Central memory CD4-positive, alpha-beta T cell (primary cell): ENCODE results near the gene BCL7B.
"Not testable (repeated sequence)": the region's sequence is repeated elsewhere in the genome, so short reads cannot be mapped to it uniquely, and the experiment has no call there.

Source experiments
- DNase-seq: peaks from one replicate; pipeline ENCODE4 v3.0.0; 2022

The BCL7B gene

DNA sequence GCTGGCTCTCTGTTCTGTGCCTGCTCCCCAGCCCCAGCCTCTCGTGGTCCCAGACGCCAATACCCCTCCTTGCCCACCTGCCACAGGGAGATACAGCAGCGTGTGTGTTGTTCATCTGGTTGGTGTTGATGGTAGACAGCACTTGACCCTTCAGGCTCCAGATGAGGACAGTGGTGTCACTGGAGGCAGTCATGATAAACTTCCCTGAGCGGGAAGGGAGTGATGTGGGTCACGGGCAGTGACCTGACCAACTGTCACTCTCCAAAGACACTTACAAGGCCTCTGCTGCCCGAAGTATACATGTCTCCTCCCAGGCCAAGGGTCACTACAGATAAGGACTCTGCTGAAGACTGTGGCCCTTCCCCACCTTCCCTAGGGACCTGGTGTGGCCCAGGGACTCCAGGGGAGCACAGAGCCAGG, 15.3 kb upstream of the BCL7B start:
- DNase-seq: no peak

DNA sequence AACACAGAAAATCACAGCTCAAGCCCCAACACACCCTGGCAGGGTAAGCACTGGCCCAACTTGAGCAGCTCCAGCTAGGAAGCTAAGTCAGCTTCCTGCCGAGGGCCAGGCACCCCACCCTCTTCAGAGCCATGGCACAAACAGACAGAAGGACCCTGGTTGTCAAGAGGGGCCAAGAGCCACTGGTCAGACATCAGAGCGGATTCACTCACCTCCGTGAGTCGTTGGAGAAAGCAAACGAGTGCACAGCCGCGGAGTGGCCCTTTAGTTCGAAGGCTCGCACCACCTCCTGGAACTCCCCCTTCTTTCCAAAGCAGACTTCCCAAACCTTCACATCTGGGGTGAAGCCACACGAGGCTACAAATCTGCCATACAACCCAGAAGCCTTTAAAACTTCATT, 13.5 kb upstream of the BCL7B start:
- DNase-seq: no peak

DNA sequence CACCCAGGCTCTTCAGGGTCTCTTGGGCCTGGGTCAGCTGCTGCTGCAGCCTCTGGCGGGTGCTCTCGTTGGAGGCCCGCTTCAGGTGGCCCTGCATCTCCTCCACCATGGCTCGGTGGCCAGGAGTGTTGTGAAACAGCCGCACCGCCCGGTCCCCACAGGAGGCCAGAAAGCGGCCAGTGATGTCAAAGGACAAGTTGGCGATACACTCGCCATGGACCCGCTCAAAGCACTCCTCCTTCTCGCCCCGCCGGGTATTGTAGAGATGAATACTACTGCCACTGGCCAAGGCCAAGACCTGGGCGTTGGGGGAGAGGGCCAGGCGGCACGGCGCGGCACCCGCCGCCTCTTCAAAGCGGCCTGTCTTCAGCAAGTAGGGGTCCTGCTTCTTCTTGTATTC, 13.0 kb upstream of the BCL7B start:
- DNase-seq: no peak

DNA sequence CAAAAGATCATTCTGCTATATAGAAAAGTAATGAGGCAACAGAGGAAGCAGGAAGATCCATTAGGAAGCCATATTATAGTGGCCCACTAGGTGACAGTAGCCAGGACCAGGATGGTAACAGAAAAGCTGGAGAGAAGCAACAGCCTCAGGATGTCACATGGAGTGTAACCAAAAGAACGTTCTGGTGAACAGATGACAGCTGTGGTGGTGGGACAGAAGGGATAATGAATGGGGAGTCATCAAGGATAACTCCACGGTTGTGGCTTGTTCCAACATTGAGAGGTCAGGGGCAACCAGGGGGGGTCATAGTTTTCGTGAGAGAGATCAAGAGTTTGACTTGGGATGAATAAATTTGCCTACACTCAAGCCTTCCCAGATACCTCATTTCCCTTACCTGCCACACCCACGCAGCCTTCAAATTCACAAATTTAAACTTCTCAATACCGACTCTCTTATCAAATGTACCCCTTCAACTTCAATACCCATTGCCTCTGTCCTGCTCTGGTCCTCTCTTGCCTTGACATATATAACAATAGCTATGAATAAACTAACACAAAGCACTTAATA, 11.6 kb upstream of the BCL7B start:
- no peak for DNase-seq

DNA sequence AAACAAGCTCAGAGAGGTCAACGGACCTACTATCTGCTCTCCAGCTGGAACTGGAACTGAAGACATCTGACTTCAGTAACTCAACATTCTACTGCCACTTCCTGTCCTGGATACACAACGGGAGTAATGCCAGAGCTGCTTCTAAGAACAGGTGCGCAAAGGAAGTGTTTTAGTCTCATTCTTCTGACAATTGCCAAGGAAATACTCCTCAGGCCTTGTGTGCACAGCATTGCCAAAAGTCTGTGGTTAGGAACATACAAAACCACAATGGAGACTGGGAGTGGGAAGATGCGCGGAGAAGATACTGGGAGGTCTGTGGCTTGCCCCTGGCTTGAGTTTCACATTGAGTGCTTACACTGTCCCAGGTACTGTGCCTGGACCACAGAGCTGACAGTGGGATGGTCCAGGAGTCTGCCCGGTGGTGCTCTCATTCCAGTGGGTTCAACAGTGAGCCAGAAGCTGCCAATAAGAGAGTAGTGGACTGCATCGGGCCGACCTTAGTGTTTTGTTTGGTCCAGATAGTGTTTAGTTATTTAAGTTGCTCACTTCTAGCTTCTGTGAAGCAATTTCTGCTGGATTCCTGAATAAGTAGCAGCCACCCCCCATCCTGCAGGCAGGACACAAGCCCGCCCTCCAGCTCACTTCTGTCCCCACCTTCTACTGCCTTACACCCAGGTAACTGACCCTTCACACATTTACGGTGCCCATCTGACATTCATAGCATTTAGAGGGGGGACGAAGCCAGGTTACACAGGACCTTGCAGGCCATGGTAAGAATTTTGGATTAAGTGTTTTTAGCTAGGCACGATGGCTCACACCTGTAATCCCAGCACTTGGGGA, 10.6 kb upstream of the BCL7B start:
- no peak for DNase-seq

DNA sequence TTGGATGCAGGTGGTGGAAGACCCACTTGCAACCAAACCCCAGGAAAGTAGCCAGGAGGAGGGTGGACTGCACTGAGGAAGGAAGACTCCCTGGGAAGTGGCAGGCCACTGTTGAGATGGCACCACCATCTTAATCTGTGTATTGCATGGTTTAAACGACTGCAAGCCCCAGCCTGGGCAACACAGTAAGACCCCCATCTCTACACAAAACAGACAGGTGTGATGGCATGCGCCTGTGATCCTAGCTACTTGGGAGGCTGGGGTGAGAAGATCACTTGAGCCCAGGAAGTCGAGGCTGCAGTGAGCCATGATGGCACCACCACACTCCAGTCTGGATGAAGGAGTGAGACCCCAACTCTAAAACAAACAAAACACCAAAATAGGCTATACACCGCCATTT, 9.7 kb upstream of the BCL7B start:
- no peak for DNase-seq

DNA sequence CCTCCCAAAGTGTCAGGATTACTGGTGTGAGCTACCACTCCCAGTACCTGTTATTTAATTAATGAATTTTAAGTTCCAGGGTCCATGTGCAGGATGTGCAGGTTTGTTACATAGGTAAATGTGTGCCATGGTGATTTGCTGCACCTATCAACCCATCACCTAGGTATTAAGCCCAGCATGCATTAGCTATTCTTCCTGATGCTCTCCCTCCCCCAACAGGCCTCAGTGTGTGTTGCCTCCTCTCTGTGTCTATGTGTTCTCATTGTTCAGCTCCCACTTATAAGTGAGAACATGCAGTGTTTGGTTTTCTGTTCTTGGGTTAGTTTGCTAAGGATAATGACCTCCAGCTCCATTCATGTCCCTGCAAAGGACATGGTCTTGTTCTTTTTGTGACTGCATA, 8.9 kb upstream of the BCL7B start:
- not testable (repeated sequence) for DNase-seq

DNA sequence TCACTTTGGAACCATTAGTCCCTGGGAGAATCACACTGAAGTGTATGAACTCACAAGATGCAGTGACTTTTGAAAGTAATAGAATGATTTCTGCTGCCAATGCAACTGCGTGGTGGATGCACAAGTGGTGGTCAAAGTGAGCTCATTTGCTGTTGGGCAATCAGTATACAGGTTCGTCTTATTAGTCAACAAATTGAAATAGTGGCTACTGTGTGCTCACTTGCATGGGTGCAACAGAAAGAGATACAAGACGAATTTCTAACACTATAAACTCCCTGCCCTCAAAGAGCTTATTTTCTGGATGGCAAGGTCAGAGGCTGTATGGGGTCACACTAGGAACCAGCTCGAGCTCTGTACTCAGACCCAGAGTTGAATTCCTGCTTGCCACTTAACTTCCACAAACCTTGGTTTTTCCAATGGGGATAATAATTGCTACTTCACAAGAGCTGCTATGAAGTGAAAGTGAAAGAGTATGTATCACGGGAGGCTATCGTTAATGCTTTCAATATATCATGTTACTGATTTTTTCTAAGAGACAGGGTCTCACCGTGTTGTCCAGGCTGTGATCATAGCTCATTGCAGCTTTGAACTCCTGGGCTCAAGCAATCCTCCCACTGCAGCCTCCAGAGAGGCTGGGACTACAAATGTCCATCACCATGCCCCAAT, 8.3 kb upstream of the BCL7B start:
- no peak for DNase-seq

DNA sequence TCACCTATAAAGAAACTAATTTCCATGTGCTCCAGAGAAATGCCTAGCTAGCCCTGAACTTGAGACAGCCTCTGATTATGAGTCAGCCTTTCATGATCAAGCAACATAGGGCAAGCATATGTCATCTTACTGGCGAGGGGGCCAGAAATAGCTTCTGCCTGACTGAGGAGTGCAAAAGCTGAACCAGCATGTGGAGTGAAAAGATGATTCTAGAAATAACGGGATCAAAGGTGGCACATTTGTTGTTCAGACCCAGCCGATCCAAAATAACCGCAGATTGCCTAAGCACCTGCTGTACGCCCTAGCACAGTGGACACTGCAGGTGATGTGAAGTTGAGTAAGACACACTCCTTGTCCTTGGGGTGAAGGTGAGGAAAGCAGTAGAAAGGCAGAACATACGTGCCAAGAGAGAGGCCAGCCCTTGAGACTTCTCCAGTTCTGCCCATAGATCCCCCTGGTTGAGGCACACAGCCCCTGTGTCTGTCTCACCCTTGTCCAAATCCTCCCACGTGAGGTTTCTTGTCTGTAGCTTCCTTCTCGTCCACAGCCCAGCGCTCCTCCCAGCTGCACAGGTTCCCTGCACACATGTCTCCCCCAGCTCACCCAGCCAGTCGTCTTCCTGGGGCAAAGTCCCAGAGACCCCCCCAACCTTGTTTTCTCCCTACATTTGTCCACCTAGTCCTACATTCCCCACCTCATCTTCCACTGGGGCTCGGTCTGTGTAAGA, 2.8 kb upstream of the BCL7B start:
- no peak for DNase-seq

DNA sequence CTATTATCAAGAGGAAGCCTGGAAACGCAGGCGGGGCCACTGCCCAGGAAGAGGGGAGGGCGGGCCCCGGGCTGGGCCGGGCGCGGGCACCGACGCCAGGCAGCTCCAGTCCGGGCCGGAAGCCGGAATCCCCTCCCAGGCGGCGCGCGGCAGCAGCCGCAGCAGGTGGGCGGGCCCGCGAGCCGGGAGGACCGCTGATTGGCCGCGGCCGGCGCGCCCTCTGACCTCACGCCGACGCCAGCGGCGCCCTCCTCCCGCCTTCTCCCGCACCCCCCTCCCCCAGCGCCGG, 438 bp downstream of the BCL7B start:
- DNase-seq: peak; percentile 93

DNA sequence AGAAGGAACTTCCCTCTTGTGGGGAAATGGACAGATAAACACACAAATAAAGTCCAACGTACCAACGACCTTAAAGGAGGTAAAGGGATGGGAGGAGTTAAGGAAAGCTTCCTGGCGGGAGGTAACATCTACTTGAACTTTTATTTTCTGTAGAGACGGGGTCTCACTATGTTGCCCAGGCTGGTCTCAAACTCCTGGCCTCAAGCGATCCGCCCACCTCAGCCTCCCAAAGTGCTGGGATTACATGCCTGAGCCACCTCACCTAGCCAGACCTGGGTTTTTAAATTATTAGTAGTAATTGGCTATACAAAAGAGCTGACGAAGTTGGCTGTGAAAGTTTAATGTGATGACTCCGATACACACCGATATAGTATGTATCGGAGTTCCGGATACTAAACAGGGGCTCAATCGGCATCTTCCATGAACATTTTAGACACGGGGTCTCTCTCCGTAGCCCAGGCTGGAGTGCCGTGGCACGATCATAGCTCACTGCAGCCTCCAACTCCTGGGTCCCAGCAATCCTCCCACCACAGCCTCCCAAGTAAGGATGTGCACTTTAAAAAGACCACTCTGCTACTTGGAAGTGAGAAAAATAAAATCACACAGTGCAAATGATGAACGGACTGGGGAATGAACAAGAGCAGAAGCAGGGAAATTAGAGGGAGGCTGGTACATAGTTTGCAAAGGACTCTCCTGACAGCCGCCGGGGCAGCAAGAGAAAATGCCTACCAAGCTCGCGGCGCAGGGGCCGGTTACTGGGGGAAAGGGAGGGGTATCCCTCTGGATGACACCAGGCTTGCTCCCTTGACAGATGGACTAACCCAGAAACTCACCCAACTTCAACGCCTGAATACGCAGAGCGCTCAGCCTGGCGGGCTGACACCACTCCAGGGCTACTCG, 1.0 kb downstream of the BCL7B start:
- no peak for DNase-seq

DNA sequence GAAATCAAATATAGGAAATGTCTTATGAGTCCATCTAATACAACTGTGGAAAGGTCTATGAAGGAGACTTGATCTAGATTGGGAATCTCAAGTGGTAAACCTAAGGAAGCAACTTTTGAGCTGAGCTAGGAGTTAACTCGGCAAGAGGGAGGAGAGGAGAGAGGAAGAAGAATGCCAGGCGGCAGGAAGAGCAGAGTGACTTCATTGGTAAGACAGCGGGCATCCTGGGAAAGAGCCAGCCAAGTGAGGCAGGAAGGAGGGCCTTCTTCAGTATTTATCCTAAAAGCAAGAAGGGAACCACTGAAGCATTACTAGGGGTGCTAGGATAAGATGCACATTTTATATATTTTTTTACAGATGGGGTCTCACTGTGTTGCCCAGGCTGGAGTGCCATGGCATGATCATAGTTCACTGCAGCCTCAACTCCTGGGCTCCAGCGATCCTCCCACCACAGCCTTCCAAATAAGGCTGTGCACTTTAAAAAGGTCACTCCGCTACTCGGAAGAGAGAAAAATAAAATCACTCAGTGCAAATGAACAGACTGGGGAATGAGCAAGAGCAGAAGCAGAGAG, 2.0 kb downstream of the BCL7B start:
- DNase-seq: no peak

DNA sequence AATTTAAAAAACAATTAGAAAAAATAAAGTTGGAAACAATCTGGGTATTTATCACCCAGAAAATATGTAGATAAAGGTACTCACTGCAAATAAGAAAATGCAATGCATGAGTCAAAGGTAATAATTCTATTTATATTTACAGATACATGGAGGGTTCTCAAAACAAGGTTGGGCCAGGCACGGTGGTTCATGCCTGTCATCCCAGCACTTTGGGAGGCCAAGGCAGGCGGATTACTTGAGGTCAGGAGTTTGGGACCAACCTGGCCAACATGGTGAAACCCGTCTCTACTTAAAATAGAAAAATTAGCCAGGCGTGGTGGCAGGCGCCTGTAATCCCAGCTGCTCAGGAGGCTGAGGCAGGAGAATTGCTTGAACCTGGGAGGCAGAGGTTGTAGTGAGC, 7.4 kb downstream of the BCL7B start:
- DNase-seq: not testable (repeated sequence)

DNA sequence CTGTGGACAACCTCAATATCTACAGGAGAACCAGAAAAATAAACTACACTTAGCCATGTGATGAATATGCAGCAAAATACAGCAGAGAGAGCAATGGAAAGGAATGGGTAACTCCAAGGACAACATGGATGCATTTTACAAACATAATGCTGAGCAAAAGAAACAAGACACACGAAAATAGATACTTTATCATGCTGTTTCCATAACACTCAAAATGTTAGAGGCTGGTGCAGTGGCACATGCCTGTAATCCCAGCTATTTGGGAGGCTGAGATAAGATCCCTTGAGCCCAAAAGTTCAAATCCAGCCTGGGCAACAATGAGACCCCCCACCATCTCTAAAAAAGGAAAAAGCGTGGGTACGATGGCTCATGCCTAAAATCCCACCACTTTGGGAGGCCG, 8.3 kb downstream of the BCL7B start:
- DNase-seq: no peak

DNA sequence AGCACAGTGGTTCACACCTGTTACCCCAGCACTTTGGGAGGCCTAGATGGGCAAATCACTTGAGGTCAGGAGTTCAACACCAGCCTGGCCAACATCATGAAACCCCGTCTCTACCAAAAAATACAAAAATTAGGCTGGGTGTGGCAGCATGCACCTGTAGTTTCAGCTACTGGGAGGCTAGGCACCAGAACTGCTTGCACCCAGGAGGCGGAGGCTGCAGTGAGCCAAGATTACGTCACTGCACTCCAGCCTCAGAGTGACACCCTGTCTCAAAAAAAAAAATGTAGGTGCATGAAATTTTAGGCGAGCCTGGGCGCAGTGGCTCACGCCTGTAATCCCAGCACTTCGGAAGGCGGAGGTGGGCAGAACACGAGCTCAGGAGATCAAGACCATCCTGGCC, 9.6 kb downstream of the BCL7B start:
- no peak for DNase-seq

DNA sequence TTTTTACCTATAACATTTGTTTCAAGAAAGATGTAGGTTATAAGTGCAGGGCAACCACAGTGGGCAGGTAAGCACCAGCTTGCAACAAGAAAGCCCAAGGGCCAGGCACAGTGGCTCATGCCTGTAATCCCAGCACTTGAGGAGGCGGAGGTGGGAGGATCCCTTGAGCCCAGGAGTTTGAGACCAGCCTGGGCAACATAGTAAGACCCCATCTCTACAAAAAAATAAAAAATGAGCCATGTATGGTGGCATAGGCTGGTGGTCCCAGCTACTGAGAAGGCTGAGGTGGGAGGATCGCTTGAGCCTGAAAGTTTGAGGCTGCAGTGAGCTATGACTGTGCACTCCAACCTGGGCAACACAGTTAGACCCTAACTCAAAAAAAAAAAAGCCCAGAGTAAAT, 12.8 kb downstream of the BCL7B start:
- no peak for DNase-seq

DNA sequence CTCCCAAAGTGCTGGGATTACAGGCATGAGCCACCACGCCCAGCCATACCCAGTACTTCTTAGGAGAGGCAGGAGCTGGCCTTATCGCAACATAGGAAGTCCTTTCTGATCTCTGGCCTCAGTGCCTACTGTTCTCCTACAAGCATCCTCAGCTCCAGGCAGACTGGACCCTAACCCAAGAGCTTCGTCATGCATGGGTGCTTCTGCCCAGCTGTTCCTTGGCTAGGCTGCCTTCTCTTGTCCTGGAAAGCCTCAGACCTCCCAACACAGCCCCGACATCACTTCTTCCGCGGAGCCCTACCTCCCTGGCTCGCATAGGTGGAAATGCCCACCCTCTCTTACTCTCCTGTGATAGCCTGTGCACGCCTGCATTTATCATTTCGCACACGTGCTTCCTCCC, 15.8 kb downstream of the BCL7B start:
- no peak for DNase-seq

DNA sequence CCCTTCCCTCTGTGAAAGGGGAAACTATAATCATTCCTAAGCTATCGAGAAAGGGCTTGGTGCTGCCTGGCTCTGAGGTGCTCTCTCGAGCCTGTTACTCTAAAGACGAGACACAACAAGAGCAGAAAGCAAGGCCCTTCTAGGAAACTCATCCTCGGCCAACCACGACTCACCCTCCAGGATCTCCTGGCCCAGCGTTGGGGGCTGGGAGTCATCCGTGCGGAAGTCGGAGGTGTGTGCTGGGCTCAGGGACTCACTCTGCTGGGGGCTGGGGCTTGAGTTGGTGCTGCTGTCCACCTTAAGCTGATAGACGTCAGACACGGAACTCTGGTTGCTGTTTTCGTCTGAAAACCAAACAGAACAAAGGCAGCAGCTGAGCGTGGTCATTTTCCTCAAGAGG, 17.8 kb downstream of the BCL7B start:
- DNase-seq: no peak

DNA sequence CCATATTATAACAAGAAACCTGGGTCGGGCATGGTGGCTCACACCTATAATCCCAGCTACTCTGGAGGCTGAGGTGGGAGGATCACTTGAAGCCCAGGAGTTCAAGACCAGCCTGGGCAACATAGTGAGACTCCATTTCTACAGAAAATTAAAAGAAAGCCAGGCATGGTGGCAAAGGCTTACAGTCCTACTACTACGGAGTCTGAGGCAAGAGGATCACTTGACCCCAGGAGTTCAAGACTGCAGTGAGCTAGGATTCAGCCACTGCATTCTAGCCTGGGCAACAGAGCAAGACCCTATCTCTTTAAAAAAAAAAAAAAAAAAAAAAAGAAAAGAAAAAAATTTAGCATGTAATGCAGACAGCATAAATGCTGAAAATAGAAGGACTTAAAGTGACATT, 19.0 kb downstream of the BCL7B start:
- not testable (repeated sequence) for DNase-seq

DNA sequence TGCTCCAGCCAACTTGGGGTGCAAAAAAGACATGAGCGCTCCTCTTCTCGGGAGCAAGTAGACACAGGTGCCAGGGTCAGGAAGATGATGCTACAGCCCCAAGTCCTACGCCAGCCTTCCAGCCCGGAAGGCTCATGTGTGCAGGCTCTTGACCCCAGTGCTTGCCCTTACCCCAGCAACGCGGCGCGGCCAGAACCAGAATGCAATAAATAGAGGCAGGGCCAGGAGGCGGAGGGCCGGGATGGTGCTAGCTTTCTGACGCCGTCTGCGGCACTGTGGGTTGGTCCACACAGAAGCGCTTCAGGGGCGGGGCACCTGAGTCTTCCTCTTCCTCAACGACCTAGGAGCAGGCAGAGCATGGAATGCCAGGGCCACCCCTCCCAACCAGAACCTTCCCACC, 20.4 kb downstream of the BCL7B start:
- no peak for DNase-seq

DNA sequence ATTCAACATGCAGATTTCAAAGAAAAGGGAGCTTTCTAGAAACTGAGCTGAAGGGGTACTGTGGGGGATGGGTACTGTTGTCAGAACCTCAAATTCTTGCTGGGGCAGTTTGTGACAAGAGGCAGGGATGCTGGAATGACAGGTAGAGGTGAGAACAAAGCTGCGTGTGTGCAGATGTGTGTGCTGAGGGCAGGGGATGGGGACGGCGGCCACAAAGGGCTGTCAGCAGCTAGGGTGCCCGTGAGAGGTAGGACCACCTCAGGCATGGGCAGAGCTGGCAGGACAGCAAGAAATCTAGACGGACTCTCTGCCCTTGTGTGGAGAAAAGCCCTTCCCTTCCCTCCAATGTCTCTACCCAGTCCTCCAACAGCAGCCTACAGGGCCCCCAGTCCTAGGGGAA, 21.0 kb downstream of the BCL7B start:
- DNase-seq: no peak

DNA sequence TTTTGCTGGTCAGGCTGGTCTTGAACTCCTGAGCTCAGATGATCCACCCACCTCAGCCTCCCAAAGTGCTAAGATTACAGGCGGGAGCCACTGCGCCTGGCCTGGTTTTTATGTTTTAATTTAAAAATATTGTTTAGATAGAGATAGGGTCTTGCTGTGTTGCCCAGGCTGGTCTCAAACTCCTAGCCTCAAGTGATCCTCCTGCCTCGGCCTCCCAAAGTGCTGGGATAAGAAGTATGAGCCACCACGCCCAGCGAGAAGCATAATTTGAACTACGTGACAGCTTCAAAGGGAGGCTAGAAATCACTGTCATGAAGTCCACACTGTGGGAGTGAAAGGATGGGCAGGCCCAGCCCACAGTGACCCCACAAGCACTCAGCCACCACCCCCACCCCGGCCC, 21.6 kb downstream of the BCL7B start:
- not testable (repeated sequence) for DNase-seq
